Frontal cortex (tissue), 4 donors: ENCODE measurements around the gene MTHFD1L. TPM values are rescaled to one million over a fixed set of nuclear protein-coding genes. Genes with fewer than 3 reads are reported as not detected.
"Not testable (repeated sequence)": the region's sequence is repeated elsewhere in the genome, so short reads cannot be mapped to it uniquely, and the experiment has no call there.

Source experiments
- DNase-seq, 2 donors: peaks; one replicate each; pipeline ENCODE4 v3.0.0; 2012; ENCODE audit warnings: low spot score in 2 of 2
- FAIRE-seq: peaks from 2 replicates; lab custom pipeline; 2012; peaks lifted over from hg19 to GRCh38; lab: Jason Lieb, UNC
- total RNA-seq: library from RNA; depleted of rRNA; stranded (reverse); fragments of >200 nt; gene quantifications from one replicate; pipeline ENCODE4 v1.2.3, GENCODE V29; 2014
- donor health status: control.
- donor health status: control.
- donor health status: control.

MTHFD1L gene
- 13.5 TPM for total RNA-seq

DNA sequence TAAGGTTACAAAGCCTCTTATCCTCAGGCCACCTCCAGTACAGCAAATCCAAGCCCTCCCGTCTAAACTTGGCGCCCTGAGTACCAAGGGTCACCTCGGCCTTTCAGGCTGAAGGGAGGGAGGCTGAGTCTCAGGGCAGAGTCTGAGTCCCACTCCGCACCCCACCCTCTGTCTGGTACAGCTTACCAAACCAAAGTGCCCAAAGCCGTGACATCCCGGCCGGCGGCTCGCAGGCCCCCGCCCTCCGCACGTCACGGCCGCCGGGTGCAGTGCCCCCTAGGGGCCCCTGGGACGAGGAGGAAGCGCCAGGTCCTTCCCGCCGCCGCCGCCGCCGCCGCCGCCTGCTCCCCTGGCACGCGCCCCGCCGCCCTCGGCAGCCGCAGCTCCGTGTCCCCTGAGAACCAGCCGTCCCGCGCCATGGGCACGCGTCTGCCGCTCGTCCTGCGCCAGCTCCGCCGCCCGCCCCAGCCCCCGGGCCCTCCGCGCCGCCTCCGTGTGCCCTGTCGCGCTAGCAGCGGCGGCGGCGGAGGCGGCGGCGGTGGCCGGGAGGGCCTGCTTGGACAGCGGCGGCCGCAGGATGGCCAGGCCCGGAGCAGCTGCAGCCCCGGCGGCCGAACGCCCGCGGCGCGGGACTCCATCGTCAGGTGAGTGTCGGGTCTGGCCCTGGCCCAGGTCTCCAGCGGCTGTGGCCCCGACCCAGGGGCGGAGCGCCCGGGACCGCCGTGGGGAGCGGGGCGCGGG lies at the start of gene MTHFD1L:
Gene MTHFD1L (plus strand): TSS at position 297 of the 741 bp plus-strand sequence. CDS start 121 bp downstream, at position 418.
- no peak for FAIRE-seq
- DNase-seq = peak; percentile 64 to 83

DNA sequence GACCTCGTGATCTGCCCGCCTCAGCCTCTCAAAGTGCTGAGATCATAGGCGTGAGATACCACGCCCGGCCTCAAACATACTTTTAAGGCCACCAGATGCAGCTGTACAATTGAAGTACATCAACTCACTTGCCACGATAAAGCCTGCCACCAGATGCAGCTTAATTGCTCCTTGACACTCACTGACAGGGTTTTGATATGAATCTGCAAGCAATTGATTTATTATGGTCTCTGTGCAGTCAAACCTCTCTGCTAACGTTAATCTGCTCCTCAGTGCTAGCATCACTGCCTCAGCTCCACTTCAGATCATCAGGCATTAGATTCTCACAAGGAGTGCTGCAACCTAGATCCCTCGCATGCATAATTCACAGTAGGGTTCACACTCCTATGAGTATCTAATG lies 48.9 kb upstream of the MTHFD1L start:
- not testable (repeated sequence) for DNase-seq, FAIRE-seq

DNA sequence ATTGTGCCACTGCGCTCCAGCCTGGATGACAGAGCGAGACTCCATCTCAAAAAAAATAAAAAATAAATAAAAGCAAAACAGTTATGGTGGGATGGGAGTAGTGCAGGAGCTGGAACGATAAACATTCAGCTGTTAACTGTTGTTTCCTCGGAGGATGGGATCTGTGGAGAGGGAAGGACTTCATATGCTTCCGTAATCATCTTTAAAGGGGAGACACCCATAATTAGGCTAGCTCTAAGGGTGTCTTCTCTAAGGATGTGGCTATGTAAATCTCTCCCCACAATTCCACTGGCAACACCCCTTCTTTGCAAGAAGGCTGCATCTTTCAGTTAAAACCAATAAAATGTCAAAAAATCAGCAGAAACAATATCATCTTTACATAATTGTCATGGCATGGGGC lies 42.6 kb upstream of the MTHFD1L start:
- DNase-seq (no peak), FAIRE-seq (no peak)

DNA sequence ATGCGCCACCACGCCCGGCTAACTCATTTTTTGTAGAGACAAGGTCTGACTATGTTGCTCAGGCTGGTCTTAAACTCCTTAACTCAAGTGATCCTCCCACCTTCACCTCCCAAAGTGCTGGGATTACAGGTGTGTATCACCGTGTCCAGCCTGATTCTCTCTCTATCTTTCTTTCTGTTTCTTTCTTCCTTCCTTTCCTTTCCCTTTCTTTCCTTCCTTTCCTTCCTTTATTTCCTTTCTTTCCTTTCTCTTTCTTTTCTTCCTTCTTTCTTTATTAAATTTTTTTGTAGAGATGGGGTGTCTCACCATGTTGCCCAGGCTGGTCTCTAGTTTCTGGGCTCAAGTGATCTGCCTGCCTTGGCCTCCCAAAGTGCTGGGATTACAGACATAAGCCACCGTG lies 38.7 kb upstream of the MTHFD1L start:
- DNase-seq (no peak), FAIRE-seq (no peak)

DNA sequence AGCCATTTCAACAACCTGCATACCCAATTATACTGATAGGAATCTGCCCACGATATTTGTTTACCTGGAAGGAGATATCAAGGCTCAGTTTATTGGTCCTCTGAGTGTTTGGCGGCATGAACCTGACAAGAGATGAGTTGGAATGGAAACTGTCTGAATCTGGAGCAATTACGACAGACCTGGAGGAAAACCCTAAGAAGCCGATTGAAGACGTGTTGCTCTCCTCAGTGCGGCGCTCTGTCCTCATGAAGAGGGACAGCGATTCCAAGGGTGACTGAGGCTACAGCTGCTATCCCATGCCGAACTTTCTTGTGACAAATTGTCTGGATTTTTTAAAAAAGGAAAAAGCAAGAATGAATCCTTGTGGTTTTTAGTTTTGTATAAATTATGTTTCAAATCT lies 37.4 kb upstream of the MTHFD1L start:
- not testable (repeated sequence) for FAIRE-seq, DNase-seq

DNA sequence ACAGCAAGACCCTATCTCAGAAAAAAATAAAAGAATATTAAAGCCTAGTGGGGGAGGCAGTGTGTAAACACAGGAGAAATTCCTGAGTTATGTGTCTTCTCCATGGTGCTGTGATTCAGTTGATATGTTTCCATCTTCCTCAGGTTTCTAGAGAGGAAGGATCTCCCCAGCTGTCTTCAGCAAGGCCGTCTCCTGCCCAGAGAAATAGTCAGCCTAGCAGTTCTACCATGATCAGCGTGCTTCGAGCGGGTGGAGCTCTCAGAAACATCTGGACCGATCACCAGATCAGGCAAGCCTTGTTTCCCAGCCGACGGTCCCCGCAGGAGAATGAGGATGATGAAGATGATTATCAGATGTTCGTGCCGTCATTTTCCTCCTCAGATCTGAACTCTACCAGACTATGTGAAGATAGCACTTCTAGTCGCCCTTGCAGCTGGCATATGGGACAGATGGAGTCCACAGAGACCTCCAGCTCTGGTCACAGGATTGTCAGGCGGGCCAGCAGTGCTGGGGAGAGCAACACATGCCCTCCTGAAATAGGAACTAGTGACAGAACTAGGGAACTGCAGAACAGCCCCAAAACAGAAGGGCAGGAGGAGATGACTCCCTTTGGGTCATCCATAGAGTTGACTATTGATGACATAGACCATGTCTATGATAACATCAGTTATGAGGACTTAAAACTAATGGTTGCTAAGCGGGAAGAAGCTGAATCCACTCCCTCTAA lies 34.9 kb upstream of the MTHFD1L start:
- DNase-seq (no peak), FAIRE-seq (no peak)

DNA sequence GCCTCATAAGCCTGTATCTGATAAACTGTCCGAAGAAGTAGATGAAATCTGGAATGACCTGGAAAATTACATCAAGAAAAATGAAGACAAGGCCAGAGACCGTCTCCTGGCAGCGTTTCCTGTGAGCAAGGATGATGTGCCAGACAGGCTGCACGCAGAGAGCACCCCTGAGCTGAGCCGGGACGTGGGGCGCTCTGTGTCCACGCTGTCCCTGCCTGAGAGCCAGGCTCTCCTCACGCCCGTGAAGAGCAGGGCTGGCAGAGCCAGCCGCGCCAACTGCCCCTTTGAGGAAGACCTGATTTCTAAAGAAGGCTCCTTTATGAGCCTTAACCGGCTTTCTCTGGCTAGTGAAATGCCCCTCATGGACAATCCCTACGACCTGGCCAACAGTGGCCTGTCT lies 33.9 kb upstream of the MTHFD1L start:
- FAIRE-seq = no peak
- DNase-seq = no peak

DNA sequence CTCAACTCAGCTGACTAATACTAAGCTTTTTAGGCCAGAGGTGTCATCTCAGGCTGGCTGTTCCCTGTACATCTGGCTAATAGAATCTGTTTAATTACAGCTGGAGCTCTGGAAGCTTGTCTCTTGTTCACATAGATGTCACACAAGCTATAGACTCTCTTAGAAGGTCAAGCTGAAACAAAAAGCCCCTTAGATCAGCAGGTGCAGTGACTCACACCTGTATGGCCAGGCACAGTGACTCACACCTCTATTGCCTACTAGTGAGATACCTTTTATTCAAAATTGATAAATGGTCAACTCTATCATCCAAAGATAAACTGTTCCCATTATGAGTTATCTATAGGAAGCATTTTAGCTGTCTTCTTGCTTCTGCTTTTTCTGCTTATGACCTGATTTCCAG lies 29.9 kb upstream of the MTHFD1L start:
- no peak for FAIRE-seq
- DNase-seq = no peak

DNA sequence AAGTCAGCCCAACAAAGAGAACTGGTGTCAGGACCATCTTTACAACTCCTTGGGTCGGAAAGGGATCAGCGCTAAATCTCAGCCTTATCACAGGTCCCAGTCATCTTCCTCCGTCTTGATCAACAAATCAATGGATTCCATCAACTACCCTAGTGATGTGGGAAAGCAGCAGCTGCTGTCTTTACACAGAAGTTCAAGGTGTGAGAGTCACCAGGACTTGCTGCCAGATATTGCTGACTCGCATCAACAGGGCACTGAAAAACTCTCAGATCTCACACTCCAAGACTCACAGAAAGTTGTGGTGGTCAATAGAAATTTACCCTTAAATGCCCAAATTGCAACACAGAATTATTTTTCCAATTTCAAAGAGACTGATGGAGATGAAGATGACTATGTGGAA lies 25.3 kb upstream of the MTHFD1L start:
- FAIRE-seq (no peak), DNase-seq (no peak)

DNA sequence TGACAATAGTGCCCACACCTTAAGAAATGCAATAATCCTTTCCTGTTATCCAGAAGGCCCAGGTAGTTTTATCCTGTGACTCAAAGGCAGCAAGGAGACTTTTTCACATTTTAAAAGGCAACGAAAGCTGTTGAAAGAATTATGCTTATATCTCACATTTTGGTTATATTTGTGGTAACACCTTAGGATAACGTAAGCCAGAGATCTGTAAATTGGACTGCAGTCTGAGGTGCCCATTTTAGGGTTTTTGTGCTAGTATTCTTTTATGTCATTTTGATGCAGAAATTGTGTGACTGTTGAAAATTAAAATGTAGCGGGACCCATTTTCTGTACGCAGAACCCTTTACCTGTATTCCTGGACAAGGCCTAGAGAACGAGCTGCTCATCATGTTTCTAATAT lies 24.3 kb upstream of the MTHFD1L start:
- DNase-seq (no peak), FAIRE-seq (no peak)

DNA sequence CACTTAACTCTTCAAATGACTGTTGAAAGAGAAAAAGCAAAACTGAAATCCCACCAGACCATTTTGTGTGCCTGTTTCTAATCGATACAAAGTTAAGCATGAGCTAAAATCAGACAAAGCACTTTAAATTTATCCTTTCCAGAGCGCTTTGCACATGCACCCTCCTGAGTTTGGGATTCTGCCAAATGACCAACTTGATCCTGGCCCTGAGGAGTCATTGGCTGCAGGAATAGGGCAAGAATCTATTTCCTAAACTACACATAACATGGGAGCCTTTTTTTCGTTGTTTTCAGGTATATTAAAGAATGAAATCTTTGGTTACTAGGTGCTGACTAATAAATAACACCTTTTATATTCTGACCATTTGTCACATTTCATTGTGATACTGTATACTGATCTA lies 23.8 kb upstream of the MTHFD1L start:
- DNase-seq = no peak
- no peak for FAIRE-seq

DNA sequence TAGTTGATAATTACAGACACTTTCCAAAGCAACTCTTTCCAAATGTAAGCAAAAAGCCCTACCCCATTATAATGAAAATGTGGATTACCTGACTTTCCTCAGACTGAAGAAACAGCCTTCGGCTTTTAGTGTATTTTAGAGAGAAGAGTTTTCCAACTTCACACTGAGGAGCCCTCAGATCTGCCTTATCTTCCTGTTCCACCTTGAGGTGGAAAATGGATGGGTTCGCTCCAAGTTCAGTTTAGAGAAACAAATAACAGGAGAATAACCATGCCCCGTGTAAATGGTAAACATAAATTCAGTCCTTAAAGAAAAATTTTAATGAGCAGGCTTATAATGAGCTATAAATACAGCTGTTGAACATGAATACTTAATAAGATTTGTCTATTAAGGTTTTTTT lies 21.1 kb upstream of the MTHFD1L start:
- no peak for FAIRE-seq

DNA sequence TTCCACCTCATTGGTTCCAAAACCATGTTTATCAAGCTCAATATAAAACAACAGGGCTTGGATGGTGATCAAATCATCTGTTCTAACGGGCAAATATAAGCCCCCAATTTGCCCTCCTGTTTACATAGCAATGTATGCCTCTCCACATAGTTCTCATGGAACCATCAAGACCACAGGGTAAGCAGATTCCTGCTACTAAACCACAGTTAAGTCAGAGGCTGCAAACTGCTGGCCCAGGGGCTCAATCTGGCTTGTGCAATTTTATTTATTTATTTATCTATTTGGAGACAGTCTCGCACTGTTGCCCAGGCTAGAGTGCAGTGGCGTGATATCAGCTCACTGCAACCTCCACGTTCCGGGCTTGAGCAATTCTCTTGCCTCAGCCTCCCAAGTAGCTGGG lies 18.9 kb upstream of the MTHFD1L start:
- FAIRE-seq (no peak), DNase-seq (no peak)

More for the DNA sequence above, 21.1 kb upstream of the MTHFD1L start:
- no peak for DNase-seq

DNA sequence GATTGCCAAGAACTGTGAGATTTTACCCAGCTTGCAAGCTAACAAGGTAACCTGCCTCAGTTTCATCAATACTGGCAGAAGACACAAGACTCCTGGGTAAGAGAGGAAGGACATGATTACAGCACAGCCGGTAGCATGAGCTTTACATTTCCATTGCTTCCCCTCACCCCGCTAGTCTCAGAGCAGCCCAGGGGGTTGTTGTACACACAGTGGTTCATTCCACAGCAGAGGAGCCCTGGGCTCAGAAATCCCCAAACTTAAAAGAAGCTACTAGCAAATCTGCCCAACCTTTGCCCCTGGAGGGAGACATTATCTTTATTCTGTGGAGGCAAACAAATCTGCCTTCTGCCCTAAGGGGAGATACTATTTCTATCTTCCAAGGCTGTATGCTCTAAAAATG lies 17.1 kb upstream of the MTHFD1L start:
- DNase-seq = no peak
- no peak for FAIRE-seq

DNA sequence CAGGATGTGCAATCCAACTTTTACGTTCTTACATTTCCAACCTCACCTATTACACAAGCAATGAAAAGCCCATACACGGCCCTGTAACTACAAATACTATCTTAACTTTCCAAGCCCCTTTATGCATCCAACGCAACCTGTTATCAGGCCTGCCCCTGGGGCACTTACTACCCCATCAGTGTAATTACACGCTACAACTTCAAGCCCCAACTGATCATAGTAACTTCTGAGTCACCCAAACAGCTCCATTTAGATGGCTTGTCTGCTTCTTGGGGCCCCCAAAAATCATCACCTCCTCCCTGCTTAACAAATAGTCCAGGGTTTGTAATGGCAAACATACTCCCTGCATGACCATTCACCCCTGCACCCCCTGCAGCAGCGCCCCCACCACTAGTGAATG lies 11.1 kb upstream of the MTHFD1L start:
- not testable (repeated sequence) for DNase-seq, FAIRE-seq

DNA sequence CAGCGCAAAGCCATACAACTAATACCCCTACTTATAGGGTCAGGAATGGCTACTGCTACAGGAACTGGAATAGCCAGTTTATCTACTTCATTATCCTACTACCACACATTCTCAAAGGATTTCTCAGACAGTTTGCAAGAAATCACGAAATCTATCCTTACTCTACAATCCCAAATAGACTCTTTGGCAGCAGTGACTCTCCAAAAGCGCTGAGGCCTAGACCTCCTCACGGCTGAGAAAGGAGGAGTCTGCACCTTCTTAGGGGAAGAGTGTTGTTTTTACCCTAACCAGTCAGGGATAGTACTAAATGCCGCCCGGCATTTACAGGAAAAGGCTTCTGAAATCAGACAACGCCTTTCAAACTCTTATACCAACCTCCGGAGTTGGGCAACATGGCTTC lies 10.3 kb upstream of the MTHFD1L start:
- not testable (repeated sequence) for FAIRE-seq, DNase-seq

DNA sequence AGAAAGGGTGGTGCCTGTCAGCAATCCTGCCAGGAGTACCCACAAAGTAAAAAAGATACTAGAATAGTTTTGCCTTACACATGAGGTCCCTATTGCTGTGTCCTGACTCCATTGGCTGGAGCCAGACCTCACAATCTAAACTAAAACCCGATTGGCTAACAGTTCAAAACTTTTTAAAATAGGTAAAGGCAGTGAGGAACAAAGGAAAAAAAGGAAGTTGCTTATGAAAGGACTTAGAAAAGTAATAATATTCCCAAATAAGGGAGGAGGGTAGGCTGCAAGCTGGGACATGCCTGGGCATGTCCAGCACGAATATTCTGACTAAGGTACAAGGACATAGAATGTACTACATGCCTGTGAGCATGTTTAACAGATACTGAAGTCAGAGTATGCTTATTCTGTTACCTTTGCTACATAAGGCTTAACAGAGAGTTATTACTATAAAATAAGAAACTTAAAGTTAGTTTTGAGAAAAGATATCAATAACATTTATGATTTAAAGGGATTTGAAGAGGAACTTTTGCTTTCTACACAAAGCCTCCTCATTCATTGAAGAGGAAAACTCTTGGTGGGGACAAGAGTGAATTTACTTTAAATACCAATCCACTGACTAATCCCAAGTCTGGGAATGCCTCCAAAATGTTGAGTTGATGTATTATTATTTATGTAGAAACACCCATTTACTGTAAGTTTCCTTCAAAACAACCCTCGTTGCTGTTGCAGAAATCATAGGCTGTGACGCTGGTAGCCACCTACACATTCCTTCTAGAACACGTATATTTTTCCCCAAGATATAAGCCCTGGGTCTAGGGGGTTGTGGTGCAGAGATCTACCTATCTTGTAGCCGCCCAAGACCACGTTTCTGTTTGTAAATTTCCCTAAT lies 8.2 kb upstream of the MTHFD1L start:
- DNase-seq = peak in 1 of 2 donors; percentile 44

DNA sequence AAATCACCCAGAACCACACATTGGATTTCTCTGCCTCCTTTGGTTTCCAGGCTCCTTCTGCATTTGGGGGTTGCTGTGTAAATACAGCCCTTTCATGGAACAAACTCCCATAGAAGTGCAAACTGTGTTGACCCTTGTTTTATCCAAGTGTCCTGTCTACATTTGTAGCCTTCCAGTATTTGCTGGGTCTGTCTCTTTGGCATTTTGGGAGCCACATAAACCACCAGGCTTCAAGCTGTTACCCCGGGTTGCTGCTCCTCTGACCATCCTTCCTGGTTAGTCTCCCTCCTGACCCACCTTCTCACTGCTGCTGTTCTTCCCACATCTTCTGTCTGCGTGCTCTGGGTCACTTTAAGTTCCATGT lies 7.6 kb upstream of the MTHFD1L start:
- DNase-seq (no peak), FAIRE-seq (no peak)

More for the DNA sequence above, 8.2 kb upstream of the MTHFD1L start:
- FAIRE-seq = no peak

DNA sequence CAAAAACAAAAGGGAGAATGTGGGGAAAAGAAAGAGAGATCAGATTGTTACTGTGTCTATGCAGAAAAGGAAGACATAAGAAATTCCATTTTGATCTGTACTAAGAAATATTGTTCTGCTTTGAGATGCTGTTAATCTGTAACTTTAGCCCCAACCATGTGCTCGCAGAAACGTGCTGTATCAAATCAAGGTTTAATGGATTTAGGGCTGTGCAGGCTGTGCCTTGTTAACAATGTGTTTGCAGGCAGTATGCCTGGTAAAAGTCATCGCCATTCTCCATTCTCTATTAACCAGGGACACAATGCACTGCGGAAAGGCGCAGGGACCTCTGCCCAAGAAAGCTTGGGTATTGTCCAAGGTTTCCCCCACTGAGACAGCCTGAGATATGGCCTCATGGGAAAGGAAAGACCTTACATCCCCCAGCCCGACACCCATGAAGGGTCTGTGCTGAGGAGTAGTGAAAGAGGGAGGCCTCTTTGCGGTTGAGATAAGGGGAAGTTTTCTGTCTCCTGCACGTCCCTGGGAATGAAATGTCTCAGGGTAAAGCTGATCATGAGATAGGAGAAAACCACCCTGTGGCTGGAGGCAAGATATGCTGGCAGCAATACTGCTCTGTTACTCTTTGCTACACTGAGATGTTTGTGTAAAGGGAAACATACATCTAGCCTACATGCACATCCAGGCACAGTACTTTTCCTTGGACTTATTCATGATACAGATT lies 3.9 kb upstream of the MTHFD1L start:
- FAIRE-seq, DNase-seq: not testable (repeated sequence)
